ENCODE results near the gene MZB1.

MZB1 gene, protein sequence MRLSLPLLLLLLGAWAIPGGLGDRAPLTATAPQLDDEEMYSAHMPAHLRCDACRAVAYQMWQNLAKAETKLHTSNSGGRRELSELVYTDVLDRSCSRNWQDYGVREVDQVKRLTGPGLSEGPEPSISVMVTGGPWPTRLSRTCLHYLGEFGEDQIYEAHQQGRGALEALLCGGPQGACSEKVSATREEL

GRCh38 chr5:139389701-139390638 is at the start of gene MZB1:
MZB1 (minus strand) TSS chr5:139389913; CDS start chr5:139389856, 57 bp downstream.
- H3K9me3 ChIP-seq (ENCODE audit: low read length): peaks cover 19% of the 10 kb centered on the region
- H3K4me1 ChIP-seq (ENCODE audit: insufficient read depth, low read length): peaks cover 6% of the 10 kb centered on the region
- H3K4me3 ChIP-seq (ENCODE audit: low read length): no peak within 1 kb of the TSS
- H3K36me3 ChIP-seq (ENCODE audit: insufficient read depth, low read length): no peaks in the 10 kb centered on the region
- no peak within 1 kb of the TSS for H2AFZ ChIP-seq (ENCODE audit: low read depth, low read length)
- H3K27me3 ChIP-seq (ENCODE audit: insufficient read depth, low read length): peaks cover 31% of the 10 kb centered on the region

GRCh38 chr5:139439013-139439903 is 49.5 kb upstream of the MZB1 start, which contains the start of gene DNAJC18:
DNAJC18 (minus strand) TSS chr5:139439525; CDS start chr5:139439445, 80 bp downstream.
- Histone ChIP-seq H3K27me3 (ENCODE audit: insufficient read depth, low read length) (peaks cover 9% of the 10 kb centered on the region), H3K4me3 (ENCODE audit: low read length) (peak within 1 kb of the TSS; percentile 74), H3K36me3 (ENCODE audit: insufficient read depth, low read length) (peaks cover 10% of the 10 kb centered on the region), H3K4me1 (ENCODE audit: insufficient read depth, low read length) (peaks cover 12% of the 10 kb centered on the region), H2AFZ (ENCODE audit: low read depth, low read length) (peak within 1 kb of the TSS; percentile 80), H3K9me3 (ENCODE audit: low read length) (no peaks in the 10 kb centered on the region)

- Histone ChIP-seq H3K36me3 (ENCODE audit: insufficient read depth, low read length) (peaks cover 13% of the 10 kb centered on the region), H2AFZ (ENCODE audit: low read depth, low read length) (peak overlapping the region; percentile 80), H3K27me3 (ENCODE audit: insufficient read depth, low read length) (peaks cover 9% of the 10 kb centered on the region), H3K9me3 (ENCODE audit: low read length) (no peaks in the 10 kb centered on the region), H3K4me3 (ENCODE audit: low read length) (peak overlapping the region; percentile 74), H3K4me1 (ENCODE audit: insufficient read depth, low read length) (peaks cover 12% of the 10 kb centered on the region)
Observed at GRCh38 chr5:139438707-139439012, 48.9 kb upstream of the MZB1 start.

GRCh38 chr5:139435676-139436075 is 46.0 kb upstream of the MZB1 start:
- no peak overlapping the region for H3K4me3 ChIP-seq (ENCODE audit: low read length)
- peaks cover 12% of the 10 kb centered on the region for H3K4me1 ChIP-seq (ENCODE audit: insufficient read depth, low read length)
- H3K9me3 ChIP-seq (ENCODE audit: low read length): no peaks in the 10 kb centered on the region
- no peak overlapping the region for H2AFZ ChIP-seq (ENCODE audit: low read depth, low read length)
- peaks cover 25% of the 10 kb centered on the region for H3K36me3 ChIP-seq (ENCODE audit: insufficient read depth, low read length)
- H3K27me3 ChIP-seq (ENCODE audit: insufficient read depth, low read length): no peaks in the 10 kb centered on the region

- Histone ChIP-seq H3K27me3 (ENCODE audit: insufficient read depth, low read length) (no peaks in the 10 kb centered on the region), H3K9me3 (ENCODE audit: low read length) (no peaks in the 10 kb centered on the region), H3K4me3 (ENCODE audit: low read length) (no peak overlapping the region), H3K36me3 (ENCODE audit: insufficient read depth, low read length) (peaks cover 40% of the 10 kb centered on the region), H3K4me1 (ENCODE audit: insufficient read depth, low read length) (no peaks in the 10 kb centered on the region), H2AFZ (ENCODE audit: low read depth, low read length) (no peak overlapping the region)
Observed at GRCh38 chr5:139431706-139432105, 42.0 kb upstream of the MZB1 start.

- Histone ChIP-seq H3K4me3 (ENCODE audit: low read length) (no peak overlapping the region), H2AFZ (ENCODE audit: low read depth, low read length) (no peak overlapping the region), H3K36me3 (ENCODE audit: insufficient read depth, low read length) (peaks cover 49% of the 10 kb centered on the region), H3K4me1 (ENCODE audit: insufficient read depth, low read length) (no peaks in the 10 kb centered on the region), H3K9me3 (ENCODE audit: low read length) (no peaks in the 10 kb centered on the region), H3K27me3 (ENCODE audit: insufficient read depth, low read length) (no peaks in the 10 kb centered on the region)
Observed at GRCh38 chr5:139430015-139430414, 40.3 kb upstream of the MZB1 start.

GRCh38 chr5:139426203-139426885 is 36.6 kb upstream of the MZB1 start:
- no peaks in the 10 kb centered on the region for H3K27me3 ChIP-seq (ENCODE audit: insufficient read depth, low read length)
- no peaks in the 10 kb centered on the region for H3K9me3 ChIP-seq (ENCODE audit: low read length)
- H3K4me3 ChIP-seq (ENCODE audit: low read length): no peak overlapping the region
- no peaks in the 10 kb centered on the region for H3K4me1 ChIP-seq (ENCODE audit: insufficient read depth, low read length)
- H2AFZ ChIP-seq (ENCODE audit: low read depth, low read length): no peak overlapping the region
- peaks cover 47% of the 10 kb centered on the region for H3K36me3 ChIP-seq (ENCODE audit: insufficient read depth, low read length)

GRCh38 chr5:139425497-139425896 is 35.8 kb upstream of the MZB1 start:
- Histone ChIP-seq H3K4me3 (ENCODE audit: low read length) (no peak overlapping the region), H3K36me3 (ENCODE audit: insufficient read depth, low read length) (peaks cover 51% of the 10 kb centered on the region), H2AFZ (ENCODE audit: low read depth, low read length) (no peak overlapping the region), H3K9me3 (ENCODE audit: low read length) (no peaks in the 10 kb centered on the region), H3K4me1 (ENCODE audit: insufficient read depth, low read length) (no peaks in the 10 kb centered on the region), H3K27me3 (ENCODE audit: insufficient read depth, low read length) (no peaks in the 10 kb centered on the region)

DNA sequence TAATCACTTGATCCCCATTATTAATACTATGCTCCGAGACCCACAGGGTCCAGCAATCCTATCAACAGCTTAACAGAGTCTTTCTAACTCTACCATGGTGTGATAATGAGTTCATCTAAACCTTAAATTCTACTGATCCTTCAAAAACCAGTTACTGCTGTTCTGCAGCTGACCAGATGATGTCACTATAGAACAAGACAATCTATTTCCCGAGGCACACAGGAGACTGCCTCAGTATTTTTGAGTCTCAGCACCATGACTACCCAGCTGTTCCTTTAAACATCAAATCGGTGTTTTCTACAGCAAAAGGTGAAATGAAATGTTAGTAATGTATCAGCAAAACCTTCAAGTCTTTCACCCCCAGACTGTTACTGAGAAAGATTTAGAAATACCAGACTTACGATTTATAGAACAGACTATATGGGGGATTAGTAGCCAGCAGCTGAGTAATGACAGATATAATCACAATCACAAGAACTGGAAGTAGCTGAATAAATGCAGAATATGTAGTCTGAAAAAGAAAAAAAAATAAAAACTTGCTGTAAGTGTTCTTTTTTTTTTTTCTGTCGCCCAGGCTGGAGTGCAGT is 32.7 kb upstream of the MZB1 start:
- H2AFZ ChIP-seq (ENCODE audit: low read depth, low read length): no peak overlapping the region
- peaks cover 64% of the 10 kb centered on the region for H3K36me3 ChIP-seq (ENCODE audit: insufficient read depth, low read length)
- no peak overlapping the region for H3K4me3 ChIP-seq (ENCODE audit: low read length)
- no peaks in the 10 kb centered on the region for H3K9me3 ChIP-seq (ENCODE audit: low read length)
- H3K4me1 ChIP-seq (ENCODE audit: insufficient read depth, low read length): peaks cover 7% of the 10 kb centered on the region
- no peaks in the 10 kb centered on the region for H3K27me3 ChIP-seq (ENCODE audit: insufficient read depth, low read length)

DNA sequence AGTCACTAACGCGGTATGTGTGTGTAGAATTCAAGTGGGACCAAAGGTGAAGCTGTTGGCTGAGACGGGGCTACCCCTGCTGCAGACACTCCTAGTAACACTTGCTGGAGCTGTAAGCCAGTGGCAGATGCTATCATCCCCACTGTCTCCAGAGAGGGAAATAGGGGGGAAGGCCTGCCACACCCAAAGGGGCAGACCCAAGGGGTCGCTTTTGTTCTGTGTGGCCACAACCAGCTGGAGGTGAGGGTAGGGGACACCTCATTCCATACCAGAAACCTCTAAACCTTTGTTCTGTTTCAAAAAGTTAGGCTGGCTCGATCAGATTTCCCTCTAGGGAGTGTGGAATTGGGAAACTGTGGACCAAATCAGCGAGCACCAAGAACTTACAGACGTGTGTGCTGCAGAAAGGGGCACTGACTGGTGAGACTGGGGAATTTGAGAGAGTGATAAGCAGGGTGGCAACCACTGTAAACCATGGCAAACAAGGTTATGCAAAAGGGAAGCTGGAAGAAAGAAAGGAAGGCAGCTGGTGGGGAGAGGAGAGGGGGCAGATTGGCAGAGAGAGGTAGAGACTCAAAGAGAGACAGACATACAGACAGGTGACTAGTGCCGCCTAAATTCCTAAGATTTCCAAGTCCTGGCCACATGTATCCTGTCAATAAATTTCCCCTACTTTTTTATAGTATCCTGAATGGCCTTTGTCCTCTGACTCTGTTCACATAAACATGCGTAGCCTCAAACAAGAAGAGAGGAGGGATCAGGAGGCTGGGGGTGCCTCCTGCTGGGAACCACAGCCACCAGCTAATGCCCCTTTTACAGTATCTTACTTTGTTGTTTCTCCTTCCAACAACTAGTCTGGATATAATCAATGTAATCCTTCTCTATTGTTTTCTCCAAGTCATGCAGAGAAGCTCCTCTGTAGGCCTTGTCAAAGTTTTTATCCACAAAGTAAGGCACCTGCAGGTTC is 29.8 kb upstream of the MZB1 start:
- H3K36me3 ChIP-seq (ENCODE audit: insufficient read depth, low read length): peaks cover 54% of the 10 kb centered on the region
- H3K4me3 ChIP-seq (ENCODE audit: low read length): no peak overlapping the region
- H3K4me1 ChIP-seq (ENCODE audit: insufficient read depth, low read length): peaks cover 7% of the 10 kb centered on the region
- no peak overlapping the region for H2AFZ ChIP-seq (ENCODE audit: low read depth, low read length)
- H3K27me3 ChIP-seq (ENCODE audit: insufficient read depth, low read length): no peaks in the 10 kb centered on the region
- H3K9me3 ChIP-seq (ENCODE audit: low read length): no peaks in the 10 kb centered on the region

DNA sequence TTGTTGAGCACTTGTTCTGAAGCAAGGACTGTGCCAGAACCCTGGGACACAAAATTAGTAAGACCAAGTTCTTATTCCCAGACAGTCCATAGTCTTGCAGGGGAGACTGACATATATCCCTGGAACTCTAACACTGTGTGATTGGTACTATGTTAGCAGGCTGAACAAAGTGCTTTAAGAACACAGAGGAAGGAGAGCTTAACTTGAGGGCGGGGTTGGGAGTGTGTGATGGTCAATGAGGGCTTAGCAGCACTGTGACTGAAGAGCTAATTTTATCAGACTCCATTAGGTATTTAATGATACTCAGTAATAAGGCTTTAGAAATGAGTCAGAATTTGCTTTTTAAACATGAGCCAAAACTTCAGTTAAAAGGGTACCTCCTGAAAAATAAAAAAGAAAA is 29.1 kb upstream of the MZB1 start:
- Histone ChIP-seq H3K4me1 (ENCODE audit: insufficient read depth, low read length) (peaks cover 7% of the 10 kb centered on the region), H2AFZ (ENCODE audit: low read depth, low read length) (no peak overlapping the region), H3K27me3 (ENCODE audit: insufficient read depth, low read length) (no peaks in the 10 kb centered on the region), H3K36me3 (ENCODE audit: insufficient read depth, low read length) (peaks cover 47% of the 10 kb centered on the region), H3K4me3 (ENCODE audit: low read length) (no peak overlapping the region), H3K9me3 (ENCODE audit: low read length) (no peaks in the 10 kb centered on the region)
